ENCODE results near the gene KBTBD12.

DNA sequence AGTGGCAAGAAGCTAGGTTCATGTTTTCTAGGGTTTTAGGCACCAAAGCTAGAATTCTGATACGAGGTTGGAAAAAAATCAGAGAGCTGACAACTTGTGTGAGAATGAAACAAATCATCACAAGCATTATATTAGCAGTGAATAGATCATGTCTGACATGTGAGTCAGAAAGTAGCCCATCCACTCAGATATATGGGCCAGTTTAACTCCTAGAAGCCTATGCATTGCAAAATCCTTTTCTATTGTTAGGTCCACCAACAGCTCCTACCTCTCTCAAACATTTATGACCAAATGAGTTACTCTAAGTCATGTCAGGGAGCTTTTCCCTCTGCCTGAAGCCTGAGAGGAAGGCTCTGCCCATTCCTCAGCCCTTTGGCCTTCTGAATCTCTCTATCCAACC, 44.0 kb downstream of the KBTBD12 start:
- TF ChIP-seq, protein P1, sequence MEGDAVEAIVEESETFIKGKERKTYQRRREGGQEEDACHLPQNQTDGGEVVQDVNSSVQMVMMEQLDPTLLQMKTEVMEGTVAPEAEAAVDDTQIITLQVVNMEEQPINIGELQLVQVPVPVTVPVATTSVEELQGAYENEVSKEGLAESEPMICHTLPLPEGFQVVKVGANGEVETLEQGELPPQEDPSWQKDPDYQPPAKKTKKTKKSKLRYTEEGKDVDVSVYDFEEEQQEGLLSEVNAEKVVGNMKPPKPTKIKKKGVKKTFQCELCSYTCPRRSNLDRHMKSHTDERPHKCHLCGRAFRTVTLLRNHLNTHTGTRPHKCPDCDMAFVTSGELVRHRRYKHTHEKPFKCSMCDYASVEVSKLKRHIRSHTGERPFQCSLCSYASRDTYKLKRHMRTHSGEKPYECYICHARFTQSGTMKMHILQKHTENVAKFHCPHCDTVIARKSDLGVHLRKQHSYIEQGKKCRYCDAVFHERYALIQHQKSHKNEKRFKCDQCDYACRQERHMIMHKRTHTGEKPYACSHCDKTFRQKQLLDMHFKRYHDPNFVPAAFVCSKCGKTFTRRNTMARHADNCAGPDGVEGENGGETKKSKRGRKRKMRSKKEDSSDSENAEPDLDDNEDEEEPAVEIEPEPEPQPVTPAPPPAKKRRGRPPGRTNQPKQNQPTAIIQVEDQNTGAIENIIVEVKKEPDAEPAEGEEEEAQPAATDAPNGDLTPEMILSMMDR (IDR thresholded peaks at IDR 0.05) = no peak
- TF ChIP-seq POLR2AphosphoS5 (IDR thresholded peaks at IDR 0.05) (no peak), POLR2A (IDR thresholded peaks at IDR 0.05) (no peak)
